ENCODE results near the gene ETV2.

ETV2 gene

GRCh38 chr19:35661995-35662340 is 20.4 kb downstream of the ETV2 start:
- H3K36me3 ChIP-seq (ENCODE audit: control insufficient read depth, insufficient read depth, low read length): peaks cover 26% of the 10 kb centered on the region
- no peaks in the 10 kb centered on the region for H3K27me3 ChIP-seq (ENCODE audit: control insufficient read depth, insufficient read depth, low read length)
- no peak overlapping the region for H3K27ac ChIP-seq (ENCODE audit: low read depth, low read length)
- H3K4me3 ChIP-seq (ENCODE audit: low read depth, low read length): no peak overlapping the region
- no peaks in the 10 kb centered on the region for H3K9me3 ChIP-seq (ENCODE audit: control insufficient read depth, insufficient read depth, low read depth, low read length)
- no peaks in the 10 kb centered on the region for H3K4me1 ChIP-seq (ENCODE audit: control insufficient read depth, insufficient read depth, low read length)
- H3K9ac ChIP-seq (ENCODE audit: low read length): no peak overlapping the region

DNA sequence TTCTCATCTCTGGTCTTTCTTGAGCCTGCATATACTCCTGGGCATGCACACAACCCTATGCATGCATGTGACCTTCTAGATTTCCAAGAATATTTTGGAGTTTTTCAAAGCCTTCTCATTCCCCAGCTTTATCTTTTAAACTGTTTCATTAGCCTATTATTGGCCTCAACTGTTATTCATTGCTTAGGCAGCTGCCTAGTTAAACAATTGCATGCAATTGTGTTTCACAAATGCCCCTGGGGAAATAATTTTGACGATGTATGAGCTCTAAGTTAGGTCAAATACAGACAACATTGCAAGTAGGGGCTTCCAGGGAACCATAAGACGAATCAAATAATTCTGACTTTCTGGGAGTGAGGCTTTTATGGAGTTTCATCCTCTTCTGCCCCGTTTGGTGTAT is 22.4 kb downstream of the ETV2 start:
- no peak overlapping the region for H3K27ac ChIP-seq (ENCODE audit: low read depth, low read length)
- H3K9me3 ChIP-seq (ENCODE audit: control insufficient read depth, insufficient read depth, low read depth, low read length): no peaks in the 10 kb centered on the region
- peaks cover 8% of the 10 kb centered on the region for H3K36me3 ChIP-seq (ENCODE audit: control insufficient read depth, insufficient read depth, low read length)
- no peaks in the 10 kb centered on the region for H3K4me1 ChIP-seq (ENCODE audit: control insufficient read depth, insufficient read depth, low read length)
- H3K4me3 ChIP-seq (ENCODE audit: low read depth, low read length): no peak overlapping the region
- no peak overlapping the region for H3K9ac ChIP-seq (ENCODE audit: low read length)
- H3K27me3 ChIP-seq (ENCODE audit: control insufficient read depth, insufficient read depth, low read length): 0 out of 2 replicates have a peak, but pooled peaks cover 2% of the 10 kb centered on the region

DNA sequence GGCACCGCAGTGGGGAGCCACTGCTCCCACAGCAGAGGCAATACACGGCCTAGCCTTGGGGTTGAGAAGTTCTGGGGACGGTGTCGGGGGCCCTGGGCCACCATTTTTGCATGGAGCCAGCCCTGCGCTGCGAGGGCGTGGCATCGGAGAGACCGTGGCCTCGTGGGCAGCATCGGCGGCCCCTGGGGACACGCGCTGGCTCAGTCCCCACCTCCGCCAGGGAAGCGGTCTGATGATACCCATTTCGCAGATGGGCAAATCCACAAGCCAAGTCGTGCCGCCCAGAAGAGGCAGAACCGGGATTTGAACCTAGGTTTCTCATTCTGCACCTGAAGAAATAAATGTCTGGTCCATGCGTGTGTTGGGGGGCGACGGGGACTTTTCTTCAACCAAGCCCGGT is 23.6 kb downstream of the ETV2 start:
- H3K4me1 ChIP-seq (ENCODE audit: control insufficient read depth, insufficient read depth, low read length): no peaks in the 10 kb centered on the region
- H3K9me3 ChIP-seq (ENCODE audit: control insufficient read depth, insufficient read depth, low read depth, low read length): no peaks in the 10 kb centered on the region
- H3K36me3 ChIP-seq (ENCODE audit: control insufficient read depth, insufficient read depth, low read length): peaks cover 4% of the 10 kb centered on the region; the same call in 1 of the 2 replicates
- H3K27ac ChIP-seq (ENCODE audit: low read depth, low read length): no peak overlapping the region
- peaks cover 12% of the 10 kb centered on the region; the same call in 1 of the 2 replicates for H3K27me3 ChIP-seq (ENCODE audit: control insufficient read depth, insufficient read depth, low read length)
- no peak overlapping the region for H3K4me3 ChIP-seq (ENCODE audit: low read depth, low read length)
- no peak overlapping the region for H3K9ac ChIP-seq (ENCODE audit: low read length)

- H3K4me3 ChIP-seq (ENCODE audit: low read depth, low read length): no peak overlapping the region
- H3K9ac ChIP-seq (ENCODE audit: low read length): no peak overlapping the region
- H3K9me3 ChIP-seq (ENCODE audit: control insufficient read depth, insufficient read depth, low read depth, low read length): no peaks in the 10 kb centered on the region
- H3K4me1 ChIP-seq (ENCODE audit: control insufficient read depth, insufficient read depth, low read length): no peaks in the 10 kb centered on the region
- H3K36me3 ChIP-seq (ENCODE audit: control insufficient read depth, insufficient read depth, low read length): peaks cover 4% of the 10 kb centered on the region; the same call in 1 of the 2 replicates
- H3K27ac ChIP-seq (ENCODE audit: low read depth, low read length): no peak overlapping the region
- peaks cover 12% of the 10 kb centered on the region; the same call in 1 of the 2 replicates for H3K27me3 ChIP-seq (ENCODE audit: control insufficient read depth, insufficient read depth, low read length)
Observed at GRCh38 chr19:35665604-35666003, 24.1 kb downstream of the ETV2 start.

DNA sequence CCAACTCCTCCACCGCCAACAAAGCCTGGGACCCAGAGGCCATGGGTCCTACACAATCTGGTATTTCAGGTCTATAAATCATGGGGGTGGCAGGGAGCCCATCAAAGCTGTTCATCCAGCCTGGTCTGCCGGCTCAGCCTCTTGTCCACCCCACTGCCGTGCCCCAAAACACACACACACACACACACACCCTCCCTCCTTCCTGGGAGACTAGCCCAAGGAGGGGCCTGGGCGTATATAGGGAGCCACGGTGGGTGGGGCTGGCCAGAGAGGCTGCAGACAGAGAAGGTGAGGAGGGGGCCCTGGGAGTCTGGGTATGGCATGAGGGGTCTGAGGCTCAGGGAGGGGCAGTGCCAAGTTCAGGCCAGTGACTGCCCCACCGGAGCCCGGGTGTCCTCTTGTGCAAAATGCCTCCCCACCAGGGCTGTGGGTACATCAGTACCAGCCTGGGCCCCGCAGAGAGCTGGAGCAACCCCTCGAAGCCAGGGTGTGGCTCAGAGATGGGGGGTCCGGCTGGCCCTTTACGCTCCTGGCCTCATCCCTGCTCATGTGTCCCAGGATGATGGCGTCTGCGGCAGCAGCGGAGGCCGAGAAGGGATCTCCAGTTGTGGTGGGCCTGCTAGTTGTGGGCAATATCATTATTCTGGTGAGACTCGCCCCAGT is 24.8 kb downstream of the ETV2 start, which contains the start of gene UPK1A:
TSS of gene UPK1A (plus strand) at position 267 of the 663 bp plus-strand sequence. CDS start at position 563, 296 bp downstream.
- H3K27ac ChIP-seq (ENCODE audit: low read depth, low read length): no peak within 1 kb of the TSS
- no peaks in the 10 kb centered on the region for H3K4me1 ChIP-seq (ENCODE audit: control insufficient read depth, insufficient read depth, low read length)
- H3K9me3 ChIP-seq (ENCODE audit: control insufficient read depth, insufficient read depth, low read depth, low read length): no peaks in the 10 kb centered on the region
- no peak within 1 kb of the TSS for H3K4me3 ChIP-seq (ENCODE audit: low read depth, low read length)
- no peak within 1 kb of the TSS for H3K9ac ChIP-seq (ENCODE audit: low read length)
- H3K27me3 ChIP-seq (ENCODE audit: control insufficient read depth, insufficient read depth, low read length): peaks cover 12% of the 10 kb centered on the region; the same call in 1 of the 2 replicates
- peaks cover 4% of the 10 kb centered on the region; the same call in 1 of the 2 replicates for H3K36me3 ChIP-seq (ENCODE audit: control insufficient read depth, insufficient read depth, low read length)

GRCh38 chr19:35669566-35669965 is 28.0 kb downstream of the ETV2 start:
- H3K4me3 ChIP-seq (ENCODE audit: low read depth, low read length): no peak overlapping the region
- H3K27me3 ChIP-seq (ENCODE audit: control insufficient read depth, insufficient read depth, low read length): peaks cover 29% of the 10 kb centered on the region; the same call in 1 of the 2 replicates
- H3K36me3 ChIP-seq (ENCODE audit: control insufficient read depth, insufficient read depth, low read length): no peaks in the 10 kb centered on the region
- no peak overlapping the region for H3K9ac ChIP-seq (ENCODE audit: low read length)
- no peaks in the 10 kb centered on the region for H3K9me3 ChIP-seq (ENCODE audit: control insufficient read depth, insufficient read depth, low read depth, low read length)
- no peaks in the 10 kb centered on the region; the same call in 1 of the 2 replicates for H3K4me1 ChIP-seq (ENCODE audit: control insufficient read depth, insufficient read depth, low read length)
- H3K27ac ChIP-seq (ENCODE audit: low read depth, low read length): no peak overlapping the region

- H3K27ac ChIP-seq (ENCODE audit: low read depth, low read length): no peak overlapping the region
- no peaks in the 10 kb centered on the region; the same call in 1 of the 2 replicates for H3K4me1 ChIP-seq (ENCODE audit: control insufficient read depth, insufficient read depth, low read length)
- no peak overlapping the region for H3K4me3 ChIP-seq (ENCODE audit: low read depth, low read length)
- no peaks in the 10 kb centered on the region for H3K9me3 ChIP-seq (ENCODE audit: control insufficient read depth, insufficient read depth, low read depth, low read length)
- H3K36me3 ChIP-seq (ENCODE audit: control insufficient read depth, insufficient read depth, low read length): no peaks in the 10 kb centered on the region
- H3K9ac ChIP-seq (ENCODE audit: low read length): no peak overlapping the region
- H3K27me3 ChIP-seq (ENCODE audit: control insufficient read depth, insufficient read depth, low read length): peaks cover 29% of the 10 kb centered on the region; the same call in 1 of the 2 replicates
Observed at GRCh38 chr19:35669974-35670373, 28.4 kb downstream of the ETV2 start.

DNA sequence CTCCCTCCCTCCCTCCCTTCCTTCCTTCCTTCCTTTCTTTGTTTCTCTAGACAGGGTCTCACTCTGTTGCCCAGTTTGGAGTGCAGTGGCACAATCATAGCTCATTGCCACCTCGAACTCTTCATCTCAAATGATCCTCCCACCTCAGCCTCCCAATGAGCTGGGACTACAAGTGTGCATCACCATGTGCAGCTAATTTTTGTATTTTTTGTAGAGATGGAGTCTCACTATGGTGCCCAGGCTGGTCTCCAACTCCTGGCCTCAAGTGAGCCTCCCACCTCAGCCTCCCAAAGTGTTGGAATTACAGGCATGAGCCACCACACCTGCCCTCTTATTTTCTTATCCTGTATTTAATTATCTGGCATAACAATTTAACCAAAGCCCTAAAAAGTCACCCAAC is 29.1 kb downstream of the ETV2 start:
- Histone ChIP-seq H3K27me3 (ENCODE audit: control insufficient read depth, insufficient read depth, low read length) (peaks cover 29% of the 10 kb centered on the region; the same call in 1 of the 2 replicates), H3K9ac (ENCODE audit: low read length) (no peak overlapping the region), H3K4me3 (ENCODE audit: low read depth, low read length) (no peak overlapping the region), H3K36me3 (ENCODE audit: control insufficient read depth, insufficient read depth, low read length) (no peaks in the 10 kb centered on the region), H3K4me1 (ENCODE audit: control insufficient read depth, insufficient read depth, low read length) (no peaks in the 10 kb centered on the region; the same call in 1 of the 2 replicates), H3K27ac (ENCODE audit: low read depth, low read length) (no peak overlapping the region), H3K9me3 (ENCODE audit: control insufficient read depth, insufficient read depth, low read depth, low read length) (no peaks in the 10 kb centered on the region)

DNA sequence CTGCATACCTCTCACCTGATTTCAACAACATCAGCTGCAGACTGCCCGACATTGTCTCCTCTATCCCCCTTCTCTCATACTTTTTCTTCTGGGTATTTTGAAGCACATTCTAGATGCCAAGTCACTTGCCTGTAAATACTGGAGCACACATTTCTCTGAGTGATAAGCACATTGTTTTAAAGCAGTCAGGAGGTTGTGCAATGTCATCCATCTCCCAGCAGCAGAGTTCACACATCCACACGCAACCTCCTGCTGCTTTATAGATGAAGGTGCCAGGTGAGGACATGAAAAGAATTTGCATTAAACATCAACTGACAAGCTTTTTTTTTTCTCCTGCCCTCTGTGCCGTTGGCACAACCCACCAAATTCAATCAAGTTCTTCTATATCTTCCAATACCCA is 30.3 kb downstream of the ETV2 start:
- no peak overlapping the region for H3K9ac ChIP-seq (ENCODE audit: low read length)
- peaks cover 29% of the 10 kb centered on the region; the same call in 1 of the 2 replicates for H3K27me3 ChIP-seq (ENCODE audit: control insufficient read depth, insufficient read depth, low read length)
- H3K9me3 ChIP-seq (ENCODE audit: control insufficient read depth, insufficient read depth, low read depth, low read length): no peaks in the 10 kb centered on the region
- H3K36me3 ChIP-seq (ENCODE audit: control insufficient read depth, insufficient read depth, low read length): no peaks in the 10 kb centered on the region
- no peaks in the 10 kb centered on the region; the same call in 1 of the 2 replicates for H3K4me1 ChIP-seq (ENCODE audit: control insufficient read depth, insufficient read depth, low read length)
- H3K4me3 ChIP-seq (ENCODE audit: low read depth, low read length): no peak overlapping the region
- no peak overlapping the region for H3K27ac ChIP-seq (ENCODE audit: low read depth, low read length)

DNA sequence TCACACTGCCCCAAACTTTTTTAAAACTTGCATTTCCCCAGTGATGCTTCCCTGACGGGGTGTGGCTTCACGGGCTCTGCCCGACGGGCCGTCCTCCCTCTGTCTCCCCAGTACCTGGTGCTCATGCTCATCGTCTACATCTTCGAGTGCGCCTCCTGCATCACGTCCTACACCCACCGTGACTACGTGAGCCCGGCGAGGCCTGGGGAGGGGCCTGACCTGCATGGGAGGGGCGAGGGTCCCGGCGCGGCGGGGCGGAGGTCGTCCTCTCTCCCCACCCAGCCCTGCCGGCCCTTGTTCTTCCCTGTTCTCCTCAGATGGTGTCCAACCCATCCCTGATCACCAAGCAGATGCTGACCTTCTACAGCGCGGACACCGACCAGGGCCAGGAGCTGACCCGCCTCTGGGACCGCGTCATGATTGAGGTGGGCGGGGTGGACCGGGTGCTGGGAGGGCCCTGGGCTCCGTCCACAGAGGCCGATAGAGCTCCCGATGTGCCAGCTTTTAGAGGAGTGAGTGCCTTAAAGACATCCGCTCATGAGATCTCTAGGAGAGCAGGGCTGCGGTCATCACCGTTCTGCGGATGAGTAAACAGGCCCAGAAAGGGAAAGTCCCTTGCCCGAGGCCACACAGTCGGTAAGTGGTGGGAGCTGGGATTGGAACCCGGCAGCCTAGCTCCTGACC is 31.7 kb downstream of the ETV2 start:
- peak overlapping the region; percentile 79 for H3K4me3 ChIP-seq (ENCODE audit: low read depth, low read length)
- peak overlapping the region; percentile 3 for H3K9ac ChIP-seq (ENCODE audit: low read length)
- H3K27ac ChIP-seq (ENCODE audit: low read depth, low read length): no peak overlapping the region
- no peaks in the 10 kb centered on the region for H3K36me3 ChIP-seq (ENCODE audit: control insufficient read depth, insufficient read depth, low read length)
- H3K9me3 ChIP-seq (ENCODE audit: control insufficient read depth, insufficient read depth, low read depth, low read length): no peaks in the 10 kb centered on the region
- H3K27me3 ChIP-seq (ENCODE audit: control insufficient read depth, insufficient read depth, low read length): peaks cover 29% of the 10 kb centered on the region; the same call in 1 of the 2 replicates
- H3K4me1 ChIP-seq (ENCODE audit: control insufficient read depth, insufficient read depth, low read length): no peaks in the 10 kb centered on the region; the same call in 1 of the 2 replicates

GRCh38 chr19:35675589-35676140 is 34.1 kb downstream of the ETV2 start:
- no peak overlapping the region for H3K9ac ChIP-seq (ENCODE audit: low read length)
- H3K27me3 ChIP-seq (ENCODE audit: control insufficient read depth, insufficient read depth, low read length): peaks cover 17% of the 10 kb centered on the region; the same call in 1 of the 2 replicates
- H3K36me3 ChIP-seq (ENCODE audit: control insufficient read depth, insufficient read depth, low read length): no peaks in the 10 kb centered on the region
- H3K4me1 ChIP-seq (ENCODE audit: control insufficient read depth, insufficient read depth, low read length): no peaks in the 10 kb centered on the region; the same call in 1 of the 2 replicates
- no peak overlapping the region for H3K4me3 ChIP-seq (ENCODE audit: low read depth, low read length)
- H3K9me3 ChIP-seq (ENCODE audit: control insufficient read depth, insufficient read depth, low read depth, low read length): no peaks in the 10 kb centered on the region
- no peak overlapping the region for H3K27ac ChIP-seq (ENCODE audit: low read depth, low read length)

Measured in HUES6 (cell line).